Mesothelial cell of epicardium (in vitro differentiated cells): ENCODE measurements around the gene CDK13. TPM values are rescaled to one million over a fixed set of nuclear protein-coding genes. Genes with fewer than 3 reads are reported as not detected.

Source experiments
- DNase-seq, 2 experiments: peaks; one replicate each; pipeline ENCODE4 v3.0.0; 2021; ENCODE audit warnings: low spot score in 2 of 2; ENCODE audit not compliant: unreplicated experiment in 2 of 2
- H3K27ac Mint-ChIP-seq: 2 replicates; pipeline ENCODE4 v1.8.0; 2021; ENCODE audit warnings: mixed read lengths
- H3K27me3 Mint-ChIP-seq: 2 replicates; pipeline ENCODE4 v1.8.0; 2021; ENCODE audit warnings: low read depth, mixed read lengths
- H3K36me3 Mint-ChIP-seq: 2 replicates; pipeline ENCODE4 v1.8.0; 2021; ENCODE audit warnings: mixed read lengths
- H3K4me1 Mint-ChIP-seq: 2 replicates; pipeline ENCODE4 v1.8.0; 2021; ENCODE audit warnings: mixed read lengths
- H3K4me3 Mint-ChIP-seq: 2 replicates; pipeline ENCODE4 v1.8.0; 2021; ENCODE audit warnings: mild to moderate bottlenecking, moderate library complexity, mixed read lengths
- H3K9me3 Mint-ChIP-seq: 2 replicates; pipeline ENCODE4 v1.8.0; 2021; ENCODE audit warnings: mixed read lengths
- CTCF ChIP-seq: fragments of 200-600 bp; sonication (generic); IDR thresholded peaks from one replicate; pipeline ENCODE4 v1.5.0; 2021; ENCODE audit warnings: antibody characterized with exemption; ENCODE audit not compliant: unreplicated experiment
- total RNA-seq: library from RNA; stranded (reverse); gene quantifications from 3 replicates; pipeline ENCODE4 v1.2.1, GENCODE V29; 2021

The CDK13 gene
- total RNA-seq, 1 donor from 2014 or later: 82.0 TPM

GRCh38 chr7:39937366-39938153, 12.5 kb upstream of the CDK13 start:
- peaks cover 3% of the 10 kb centered on the region for H3K9me3 Mint-ChIP-seq
- TF ChIP-seq CTCF: no peak
- no peak overlapping the region for H3K27ac Mint-ChIP-seq
- no peaks in the 10 kb centered on the region for H3K4me1 Mint-ChIP-seq
- H3K4me3 Mint-ChIP-seq: no peak overlapping the region
- no peak for DNase-seq
- H3K27me3 Mint-ChIP-seq: no peaks in the 10 kb centered on the region
- H3K36me3 Mint-ChIP-seq: no peaks in the 10 kb centered on the region

- H3K36me3 Mint-ChIP-seq: no peaks in the 10 kb centered on the region
- DNase-seq: no peak
- no peaks in the 10 kb centered on the region for H3K27me3 Mint-ChIP-seq
- no peak overlapping the region for H3K4me3 Mint-ChIP-seq
- H3K9me3 Mint-ChIP-seq: peaks cover 3% of the 10 kb centered on the region
- no peak overlapping the region for H3K27ac Mint-ChIP-seq
- TF ChIP-seq CTCF: no peak
- H3K4me1 Mint-ChIP-seq: no peaks in the 10 kb centered on the region
These were observed 7.2 kb upstream of the CDK13 start for GRCh38 chr7:39942883-39943282.

- Mint-ChIP-seq H3K9me3 (peaks cover 3% of the 10 kb centered on the region), H3K4me1 (peaks cover 11% of the 10 kb centered on the region), H3K36me3 (no peaks in the 10 kb centered on the region), H3K27ac (no peak overlapping the region), H3K4me3 (no peak overlapping the region), H3K27me3 (no peaks in the 10 kb centered on the region)
- no peak for DNase-seq
- TF ChIP-seq CTCF: no peak
These were observed 3.4 kb upstream of the CDK13 start for GRCh38 chr7:39946693-39947092.

- Mint-ChIP-seq H3K9me3 (no peaks in the 10 kb centered on the region), H3K36me3 (no peaks in the 10 kb centered on the region), H3K27me3 (no peaks in the 10 kb centered on the region), H3K4me3 (peak overlapping the region; percentile 98), H3K27ac (peak overlapping the region; percentile 100), H3K4me1 (peaks cover 20% of the 10 kb centered on the region)
- DNase-seq: no peak
- no peak for TF ChIP-seq CTCF
These were observed 1.6 kb upstream of the CDK13 start for GRCh38 chr7:39948375-39948955.

- H3K36me3 Mint-ChIP-seq: no peaks in the 10 kb centered on the region
- DNase-seq: peak; percentile 91 to 96
- H3K27me3 Mint-ChIP-seq: no peaks in the 10 kb centered on the region
- H3K27ac Mint-ChIP-seq: peak overlapping the region; percentile 100
- no peak for TF ChIP-seq CTCF
- no peaks in the 10 kb centered on the region for H3K9me3 Mint-ChIP-seq
- H3K4me1 Mint-ChIP-seq: peaks cover 27% of the 10 kb centered on the region
- peak overlapping the region; percentile 98 for H3K4me3 Mint-ChIP-seq
These were observed 814 bp upstream of the CDK13 start for GRCh38 chr7:39948956-39949928.
